ENCODE results near the gene CDH18. TPM values are rescaled to one million over a fixed set of nuclear protein-coding genes. Genes with fewer than 3 reads are reported as not detected.

The CDH18 gene
- total and polyA plus RNA-seq, 2 of the 4 experiments (the other 2 are of a cell fraction), result 0.24 to 1.1 TPM

DNA sequence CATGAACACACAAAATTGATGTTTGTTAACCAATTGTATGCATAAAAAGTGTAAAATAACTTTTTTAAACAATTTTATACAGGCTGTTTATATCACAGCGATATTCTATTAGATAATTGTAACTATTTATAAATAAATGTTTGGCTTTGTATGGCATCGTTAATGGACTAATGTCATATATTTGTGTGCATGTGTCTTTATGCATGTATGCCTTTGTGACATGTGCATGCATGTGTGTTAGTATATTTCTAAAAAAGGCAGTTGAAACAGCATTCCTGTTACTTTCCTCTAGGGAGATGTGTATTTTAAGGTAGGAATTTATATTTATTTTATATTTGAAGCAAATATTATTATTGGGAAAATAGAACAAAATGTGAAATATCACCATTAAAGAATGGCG, 268.9 kb downstream of the CDH18 start:
- dilution Hi-C loops (cut with HindIII; ENCODE audit: low sequenced_read_pairs, unreplicated experiment) (no loop called here), in situ Hi-C loops (cut with MboI; ENCODE audit: low sequenced_read_pairs) (no loop called here), intact Hi-C loops (cut with micrococcal nuclease) (no loop called here)
- no peak overlapping the region for H2BK120ac ChIP-seq (ENCODE audit: low read depth, low read length)
- H3K27ac ChIP-seq (ENCODE audit: insufficient read depth, low read length), result no peak overlapping the region
- DNase-seq (no peak), ATAC-seq (ENCODE audit: low read depth) (no peak)
- H3K56ac ChIP-seq (ENCODE audit: extremely low read depth, insufficient read depth, low read length), result no peak overlapping the region
- no peak overlapping the region for H2AK9ac ChIP-seq (replicated peaks; ENCODE audit: low read depth, low read length, poor library complexity)
- TF ChIP-seq MAFK (IDR thresholded peaks at IDR 0.05; ENCODE audit: low read depth, low read length) (no peak), RAD21 (IDR thresholded peaks at IDR 0.05; ENCODE audit: low read length) (no peak), ELK1 (IDR thresholded peaks at IDR 0.05; ENCODE audit: borderline replicate concordance, low read depth, low read length) (no peak), MAZ (IDR thresholded peaks at IDR 0.05; ENCODE audit: borderline replicate concordance, low read depth, low read length) (no peak), NFE2L2 (IDR thresholded peaks at IDR 0.05; ENCODE audit: low read depth, low read length) (no peak), FOS (IDR thresholded peaks at IDR 0.05; ENCODE audit: low read depth, low read length) (no peak), CEBPB (IDR thresholded peaks at IDR 0.05; ENCODE audit: low read depth, low read length) (no peak)
- no peak overlapping the region for H4K5ac ChIP-seq (ENCODE audit: low read depth, low read length)
- no peaks in the 10 kb centered on the region for H3K36me3 ChIP-seq (ENCODE audit: control insufficient read depth, insufficient read depth, low read length)
- H4K20me1 ChIP-seq (ENCODE audit: insufficient read depth, low read length), result no peaks in the 10 kb centered on the region
- H3K79me1 ChIP-seq (ENCODE audit: low read depth in 1 of 2, low read length in 2 of 2), result no peaks in the 10 kb centered on the region
- H3K18ac ChIP-seq (ENCODE audit: low read depth, low read length), result no peak overlapping the region
- H3K9me3 ChIP-seq (ENCODE audit: control insufficient read depth, insufficient read depth, low read length), result no peaks in the 10 kb centered on the region
- no peak overlapping the region for H3K4ac ChIP-seq (ENCODE audit: low read depth, low read length)
- H3K4me3 ChIP-seq (ENCODE audit: insufficient read depth, low read depth, low read length), result no peak overlapping the region
- WGBS, 2 experiments (ENCODE audit: extremely low coverage in 2 of 2, insufficient read length in 1 of 2), result no CpG with 5 or more reads among the region's 3 CpGs
- H3K4me1 ChIP-seq (ENCODE audit: control insufficient read depth, insufficient read depth, low read length), result no peaks in the 10 kb centered on the region
- no peak overlapping the region for H3K9ac ChIP-seq (ENCODE audit: low read depth, low read length)
- BruUV-seq (replicated peaks), result no TSS peak
- no peak overlapping the region for H3K14ac ChIP-seq (replicated peaks; ENCODE audit: low read depth, low read length)
- H2AK5ac ChIP-seq (ENCODE audit: low read depth, low read length), result no peak overlapping the region
- H2BK15ac ChIP-seq (ENCODE audit: low read depth, low read length), result no peak overlapping the region
- no peak overlapping the region for H4K8ac ChIP-seq (ENCODE audit: low read depth in 2 of 2, low read length in 2 of 2)
- no peaks in the 10 kb centered on the region for H3K27me3 ChIP-seq (ENCODE audit: control insufficient read depth, insufficient read depth, low read length)
- H2AFZ ChIP-seq (replicated peaks; ENCODE audit: low read length, poor library complexity), result no peak overlapping the region
- H2BK5ac ChIP-seq (ENCODE audit: low read depth, low read length, poor library complexity, severe bottlenecking), result no peak overlapping the region
- H2BK20ac ChIP-seq (ENCODE audit: low read depth, low read length), result no peak overlapping the region
- no peak overlapping the region for H4K91ac ChIP-seq (ENCODE audit: insufficient read depth, low read depth, low read length)
- no peak overlapping the region for H3K4me2 ChIP-seq (ENCODE audit: low read depth, low read length)
- H3K23ac ChIP-seq (ENCODE audit: low read depth, low read length), result no peak overlapping the region
- ChIA-PET CTCF (no interaction called here), POLR2A (ENCODE audit: unreplicated experiment) (no interaction called here)
- H3K9me1 ChIP-seq (ENCODE audit: insufficient read depth, low read length), result no peaks in the 10 kb centered on the region
